Measurements from ENCODE around the gene RIPPLY1.
A peak's percentile ranks its signal among the peaks of the same experiment; 100 is the strongest.

DNA sequence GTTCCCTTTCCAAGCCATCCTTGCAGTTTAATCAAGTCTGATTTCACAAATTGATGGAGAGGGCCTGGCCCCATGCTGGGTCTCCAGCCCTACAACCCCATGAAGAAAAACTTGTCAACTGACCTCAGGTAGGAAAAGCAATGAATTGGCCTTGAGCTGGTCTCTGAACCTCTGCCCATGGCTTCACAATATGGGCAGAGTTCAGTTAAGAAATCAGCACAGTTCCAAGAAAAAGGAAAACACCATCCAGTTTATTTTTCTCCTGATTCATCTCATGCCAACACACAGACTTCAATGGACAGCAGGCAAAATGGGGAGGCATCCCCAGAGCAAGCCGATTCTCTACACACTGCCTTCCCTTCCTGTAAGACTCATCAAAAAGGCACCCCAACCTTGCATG, 3.3 kb downstream of the RIPPLY1 start:
- TF ChIP-seq CTCF (IDR thresholded peaks at IDR 0.05; ENCODE audit: low read depth, low read length, missing input control), result no peak
- TF ChIP-seq TAF1 (conservative IDR thresholded peaks at IDR 0.05), result peak; percentile 13
- TF ChIP-seq RAD21 (IDR thresholded peaks at IDR 0.05), result peak in 1 of 2 donors; percentile 49
- TF ChIP-seq JUND (IDR thresholded peaks at IDR 0.05), result peak in 1 of 2 donors; percentile 44
- TF ChIP-seq, protein P1, sequence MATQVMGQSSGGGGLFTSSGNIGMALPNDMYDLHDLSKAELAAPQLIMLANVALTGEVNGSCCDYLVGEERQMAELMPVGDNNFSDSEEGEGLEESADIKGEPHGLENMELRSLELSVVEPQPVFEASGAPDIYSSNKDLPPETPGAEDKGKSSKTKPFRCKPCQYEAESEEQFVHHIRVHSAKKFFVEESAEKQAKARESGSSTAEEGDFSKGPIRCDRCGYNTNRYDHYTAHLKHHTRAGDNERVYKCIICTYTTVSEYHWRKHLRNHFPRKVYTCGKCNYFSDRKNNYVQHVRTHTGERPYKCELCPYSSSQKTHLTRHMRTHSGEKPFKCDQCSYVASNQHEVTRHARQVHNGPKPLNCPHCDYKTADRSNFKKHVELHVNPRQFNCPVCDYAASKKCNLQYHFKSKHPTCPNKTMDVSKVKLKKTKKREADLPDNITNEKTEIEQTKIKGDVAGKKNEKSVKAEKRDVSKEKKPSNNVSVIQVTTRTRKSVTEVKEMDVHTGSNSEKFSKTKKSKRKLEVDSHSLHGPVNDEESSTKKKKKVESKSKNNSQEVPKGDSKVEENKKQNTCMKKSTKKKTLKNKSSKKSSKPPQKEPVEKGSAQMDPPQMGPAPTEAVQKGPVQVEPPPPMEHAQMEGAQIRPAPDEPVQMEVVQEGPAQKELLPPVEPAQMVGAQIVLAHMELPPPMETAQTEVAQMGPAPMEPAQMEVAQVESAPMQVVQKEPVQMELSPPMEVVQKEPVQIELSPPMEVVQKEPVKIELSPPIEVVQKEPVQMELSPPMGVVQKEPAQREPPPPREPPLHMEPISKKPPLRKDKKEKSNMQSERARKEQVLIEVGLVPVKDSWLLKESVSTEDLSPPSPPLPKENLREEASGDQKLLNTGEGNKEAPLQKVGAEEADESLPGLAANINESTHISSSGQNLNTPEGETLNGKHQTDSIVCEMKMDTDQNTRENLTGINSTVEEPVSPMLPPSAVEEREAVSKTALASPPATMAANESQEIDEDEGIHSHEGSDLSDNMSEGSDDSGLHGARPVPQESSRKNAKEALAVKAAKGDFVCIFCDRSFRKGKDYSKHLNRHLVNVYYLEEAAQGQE (IDR thresholded peaks at IDR 0.05), result peak; percentile 46
- peak in 1 of 2 donors; percentile 35 for TF ChIP-seq EGR1 (IDR thresholded peaks at IDR 0.05; ENCODE audit: low read depth in 2 of 2)
- TF ChIP-seq, protein P2, sequence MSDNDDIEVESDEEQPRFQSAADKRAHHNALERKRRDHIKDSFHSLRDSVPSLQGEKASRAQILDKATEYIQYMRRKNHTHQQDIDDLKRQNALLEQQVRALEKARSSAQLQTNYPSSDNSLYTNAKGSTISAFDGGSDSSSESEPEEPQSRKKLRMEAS (IDR thresholded peaks at IDR 0.05), result peak; percentile 65

Data from liver (tissue), 3 donors.